SK-N-SH (cell line): ENCODE results near the gene SHROOM3. TPM values are rescaled to one million over a fixed set of nuclear protein-coding genes. Genes with fewer than 3 reads are reported as not detected.

Experiments
- CTCF ChIA-PET: fragments of 300-600, 350-600 bp; formaldehyde crosslinking; extraction: SDS; loops from one replicate; lab custom pipeline; 2021; lab: Yijun Ruan, JAX
- POLR2A ChIA-PET: fragments of 350-600 bp; sonication (Branson Sonifier 250); formaldehyde crosslinking; extraction: SDS; loops from one replicate; lab custom pipeline; 2020; ENCODE audit warnings: antibody characterized with exemption, inconsistent platforms; lab: Yijun Ruan, JAX
- DNase-seq: peaks from one replicate; pipeline ENCODE4 v3.0.0; 2012
- H2AFZ ChIP-seq: fragments of 200-600 bp; sonication (generic); 2 replicates; pipeline ENCODE4 v1.8.1; 2016; ENCODE audit warnings: antibody characterized with exemption, mild to moderate bottlenecking, low read depth
- H3F3A ChIP-seq: fragments of 200-600 bp; sonication (generic); replicated peaks from 2 replicates; pipeline ENCODE3; 2016; ENCODE audit warnings: antibody characterized with exemption, mild to moderate bottlenecking; ENCODE audit not compliant: insufficient read depth
- H3K27ac ChIP-seq, 2 experiments: fragments of 200-500 bp in 1 of 2; fragments of 200-600 bp in 1 of 2; sonication (Bioruptor generic) in 1 of 2; sonication (generic), shearing (Covaris generic) in 1 of 2; 2 replicates each; pipeline versions ENCODE4 v1.5.1 to v1.6.1; 2014 to 2016; ENCODE audit warnings: low read depth in 2 of 2, inconsistent platforms in 1 of 2, low read length in 1 of 2, mild to moderate bottlenecking in 1 of 2, mixed read lengths in 1 of 2
- H3K27me3 ChIP-seq: fragments of 200-600 bp; sonication (generic), shearing (Covaris generic); 2 replicates; pipeline ENCODE4 v1.6.1; 2016; ENCODE audit warnings: mixed run types; ENCODE audit not compliant: insufficient read depth
- H3K36me3 ChIP-seq, 2 experiments: fragments of 200-500 bp in 1 of 2; fragments of 200-600 bp in 1 of 2; sonication (Bioruptor generic) in 1 of 2; sonication (generic) in 1 of 2; replicated peaks in 1 of 2; 2 replicates each; pipeline versions ENCODE3 to v1.5.1; 2014 to 2016; ENCODE audit warnings: low read length in 1 of 2, mild to moderate bottlenecking in 1 of 2; ENCODE audit not compliant: insufficient read depth in 2 of 2, control insufficient read depth in 1 of 2
- H3K4me1 ChIP-seq, 2 experiments: fragments of 200-500 bp in 1 of 2; fragments of 200-600 bp in 1 of 2; sonication (Bioruptor generic) in 1 of 2; sonication (generic), shearing (Covaris generic) in 1 of 2; 2 replicates each; pipeline versions ENCODE4 v1.5.1 to v1.6.1; 2014 to 2016; ENCODE audit warnings: low read depth in 1 of 2, low read length in 1 of 2, mixed run types in 1 of 2; ENCODE audit not compliant: insufficient read depth in 2 of 2, control insufficient read depth in 1 of 2
- H3K4me2 ChIP-seq: fragments of 200-600 bp; sonication (generic), shearing (Covaris generic); 2 replicates; pipeline ENCODE4 v1.6.1; 2017; ENCODE audit warnings: mixed run types
- H3K4me3 ChIP-seq, 2 experiments: fragments of 200-500 bp in 1 of 2; fragments of 200-600 bp in 1 of 2; sonication (Bioruptor generic) in 1 of 2; sonication (generic), shearing (Covaris generic) in 1 of 2; 2 replicates each; pipeline versions ENCODE4 v1.5.1 to v1.8.1; 2014 to 2016; ENCODE audit warnings: low read depth in 2 of 2, inconsistent platforms in 1 of 2, low read length in 1 of 2, mild to moderate bottlenecking in 1 of 2, mixed read lengths in 1 of 2, moderate library complexity in 1 of 2
- H3K79me2 ChIP-seq: fragments of 200-600 bp; sonication (generic); 2 replicates; pipeline ENCODE4 v1.8.1; 2017; ENCODE audit warnings: mild to moderate bottlenecking; ENCODE audit not compliant: insufficient read depth
- H3K9ac ChIP-seq: fragments of 200-600 bp; sonication (generic); 2 replicates; pipeline ENCODE4 v1.6.1; 2017; ENCODE audit warnings: mixed run types
- H3K9me2 ChIP-seq: fragments of 200-600 bp; sonication (generic); 2 replicates; pipeline ENCODE4 v1.6.1; 2017; ENCODE audit warnings: mixed run types
- H3K9me3 ChIP-seq: fragments of 200-600 bp; sonication (generic); 2 replicates; pipeline ENCODE4 v1.6.1; 2017; ENCODE audit warnings: mixed run types, mild to moderate bottlenecking, moderate library complexity
- H4K20me1 ChIP-seq: fragments of 200-600 bp; sonication (generic); 2 replicates; pipeline ENCODE4 v1.6.1; 2017; ENCODE audit warnings: mild to moderate bottlenecking, mixed run types; ENCODE audit not compliant: insufficient read depth
- FOSL2 ChIP-seq: IDR thresholded peaks from 2 replicates; pipeline ENCODE4 v1.4.0; 2012; ENCODE audit warnings: low read depth, mild to moderate bottlenecking, moderate library complexity, borderline replicate concordance
- MXI1 ChIP-seq: IDR thresholded peaks from 2 replicates; pipeline ENCODE4 v1.6.1; 2012; ENCODE audit warnings: mild to moderate bottlenecking, low read depth, low read length, improper control_type of control experiment
- PBX3 ChIP-seq: IDR thresholded peaks from 2 replicates; pipeline ENCODE4; 2012
- RFX5 ChIP-seq: IDR thresholded peaks from 2 replicates; pipeline ENCODE4 v1.6.1; 2012; ENCODE audit warnings: mild to moderate bottlenecking, improper control_type of control experiment, low read length
- TEAD4 ChIP-seq: IDR thresholded peaks from 2 replicates; pipeline ENCODE4 v1.4.0; 2012; ENCODE audit warnings: mild to moderate bottlenecking, borderline replicate concordance; ENCODE audit not compliant: insufficient read depth
- ZBTB33 ChIP-seq: IDR thresholded peaks from 2 replicates; pipeline ENCODE4 v1.4.0; 2012; ENCODE audit warnings: low read depth, borderline replicate concordance
- WGBS: methylation state at CpG from one replicate; pipeline ENCODE4 v1.1.6; 2017; ENCODE audit warnings: low lambda C conversion rate; 5-methylcytosine and 5-hydroxymethylcytosine counted together
- polyA plus RNA-seq, 3 experiments: library from polyadenylated mRNA; depleted of rRNA; stranded (reverse); fragments of >200 nt; gene quantifications; 2 replicates each; pipeline ENCODE4 v1.2.3, GENCODE V29; 2012

The SHROOM3 gene
- polyA plus RNA-seq, 1 of the 3 experiments (the other 2 are of a cell fraction), result 4.3 TPM

GRCh38 chr4:76569706-76570105 lies 134.7 kb downstream of the SHROOM3 start:
- H3K9me2 ChIP-seq, result no peaks in the 10 kb centered on the region
- WGBS, result 93% methylated on average over 4 of the region's 4 CpGs
- CTCF ChIA-PET, result no interaction called here
- POLR2A ChIA-PET, result no interaction called here
- no peak overlapping the region for H3K4me3 ChIP-seq
- H3F3A ChIP-seq, result peaks cover 8% of the 10 kb centered on the region
- no peak overlapping the region for H2AFZ ChIP-seq
- no peak overlapping the region; the same call in 1 of the 2 replicates for H3K4me2 ChIP-seq
- TF ChIP-seq RFX5, result no peak
- no peak for DNase-seq
- no peaks in the 10 kb centered on the region for H3K36me3 ChIP-seq
- no peaks in the 10 kb centered on the region for H4K20me1 ChIP-seq
- no peaks in the 10 kb centered on the region for H3K79me2 ChIP-seq
- no peaks in the 10 kb centered on the region for H3K9me3 ChIP-seq
- H3K27me3 ChIP-seq, result no peaks in the 10 kb centered on the region
- 0 out of 2 replicates have a peak overlapping the region, but pooled peaks have one; percentile 7 for H3K9ac ChIP-seq
- peaks cover 13 to 21% of the 10 kb centered on the region in 2 experiments; a peak in 3 of 4 replicates for H3K4me1 ChIP-seq
- H3K27ac ChIP-seq, result no peak overlapping the region

- Histone ChIP-seq H3K27me3 (no peaks in the 10 kb centered on the region), H4K20me1 (no peaks in the 10 kb centered on the region), H3K9me2 (no peaks in the 10 kb centered on the region), H2AFZ (no peak overlapping the region), H3K9ac (0 out of 2 replicates have a peak overlapping the region, but pooled peaks have one; percentile 7), H3K36me3 (no peaks in the 10 kb centered on the region), H3K79me2 (no peaks in the 10 kb centered on the region), H3K4me3 (no peak overlapping the region), H3K27ac (peak overlapping the region in 1 of 2 experiments; percentile 23; a peak in 1 of 4 replicates), H3K9me3 (no peaks in the 10 kb centered on the region), H3F3A (peaks cover 8% of the 10 kb centered on the region), H3K4me1 (peaks cover 13 to 21% of the 10 kb centered on the region in 2 experiments; a peak in 3 of 4 replicates), H3K4me2 (peak overlapping the region; percentile 60)
- TF ChIP-seq TEAD4, result no peak
- 0 out of 2 replicates have a peak, but pooled peaks have one; percentile 37 for TF ChIP-seq FOSL2
- no peak for TF ChIP-seq MXI1
- peak; percentile 52; the same call in 1 of the 2 replicates for TF ChIP-seq PBX3
- no peak for TF ChIP-seq ZBTB33
- WGBS, result 63% methylated on average over 10 of the region's 10 CpGs
- ChIA-PET CTCF (no interaction called here), POLR2A (no interaction called here)
- no peak for DNase-seq
These were observed 135.3 kb downstream of the SHROOM3 start for GRCh38 chr4:76570141-76570973.
